Measurements from ENCODE around the gene DDX52.

DNA sequence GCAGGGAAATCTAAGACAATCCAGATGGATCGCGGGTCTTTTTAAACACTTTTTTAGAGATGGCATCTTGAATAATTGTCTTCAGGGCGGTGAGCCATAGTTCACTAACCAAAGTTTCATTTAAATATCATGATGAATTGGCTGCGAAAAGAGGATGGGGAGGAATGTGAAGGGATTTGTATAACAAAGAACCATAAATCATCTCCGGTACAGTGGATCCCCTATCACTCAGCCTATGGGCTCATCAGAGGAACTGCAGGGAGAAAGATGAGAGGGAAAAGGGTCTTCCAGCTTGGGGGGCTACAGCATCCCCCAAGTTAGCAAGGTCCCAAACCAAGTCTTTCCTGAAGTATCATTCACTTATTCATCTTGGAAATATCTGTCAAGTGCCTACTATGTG, 16.7 kb upstream of the DDX52 start:
- TF ChIP-seq GATA2 (IDR thresholded peaks at IDR 0.05; ENCODE audit: low read depth, low read length) (no peak), GATA3 (IDR thresholded peaks at IDR 0.05; ENCODE audit: low read depth, low read length) (no peak)
